Heart left ventricle (tissue), 16 donors: Measurements from ENCODE around the gene PPFIBP1. TPM values are rescaled to one million over a fixed set of nuclear protein-coding genes. Genes with fewer than 3 reads are reported as not detected.
"Not testable (repeated sequence)": the region's sequence is repeated elsewhere in the genome, so short reads cannot be mapped to it uniquely, and the experiment has no call there.

Experiments used
- ATAC-seq, 4 donors: fragments of 200-7000 bp; cut with Tn5 transposase; one replicate each; pipeline ENCODE4 v1.9.1; 2020 to 2022; ENCODE audit warnings: moderate library complexity in 4 of 4, mild to moderate bottlenecking in 3 of 4, moderate number of reproducible peaks in 1 of 4
- DNase-seq, 5 donors: peaks; one replicate each; pipeline ENCODE4 v3.0.0-alpha.2; 2020
- H3K27ac ChIP-seq, 12 donors: fragments of 200-600 bp; sonication (generic) in 4 of 12; one replicate each; pipeline versions ENCODE4 v1.5.0 to v1.8.0; 2016 to 2022; ENCODE audit warnings: mild to moderate bottlenecking in 2 of 12
- H3K27me3 ChIP-seq, 9 donors: fragments of 200-600 bp; sonication (generic) in 2 of 9; one replicate each; pipeline versions ENCODE4 v1.5.1 to v1.8.0; 2016 to 2022; ENCODE audit warnings: mild to moderate bottlenecking in 3 of 9
- H3K36me3 ChIP-seq, 9 donors: fragments of 200-600 bp; sonication (generic) in 2 of 9; one replicate each; pipeline versions ENCODE4 v1.5.0 to v1.8.0; 2018 to 2022; ENCODE audit warnings: mild to moderate bottlenecking in 2 of 9
- H3K4me1 ChIP-seq, 12 donors: fragments of 200-600 bp; sonication (generic) in 4 of 12; one replicate each; pipeline versions ENCODE4 v1.5.0 to v1.8.0; 2016 to 2022; ENCODE audit warnings: mild to moderate bottlenecking in 3 of 12
- H3K4me3 ChIP-seq, 12 donors: fragments of 200-600 bp; sonication (generic) in 4 of 12; one replicate each; pipeline versions ENCODE4 v1.5.0 to v1.8.0; 2017 to 2022; ENCODE audit warnings: mild to moderate bottlenecking in 9 of 12, moderate library complexity in 4 of 12
- H3K9me3 ChIP-seq, 12 donors: fragments of 200-600 bp; sonication (generic) in 4 of 12; one replicate each; pipeline versions ENCODE4 v1.5.0 to v1.8.0; 2016 to 2022; ENCODE audit warnings: mild to moderate bottlenecking in 1 of 12
- CTCF ChIP-seq, 12 donors: fragments of 200-600 bp; sonication (generic) in 4 of 12; IDR thresholded peaks; one replicate each; pipeline versions ENCODE4 v1.5.0 to v1.8.0; 2018 to 2022; ENCODE audit warnings: antibody characterized with exemption in 12 of 12, mild to moderate bottlenecking in 5 of 12
- POLR2A ChIP-seq, 2 donors: fragments of 450-650 bp; IDR thresholded peaks; one replicate each; pipeline ENCODE4 v1.6.1; 2017; ENCODE audit warnings: antibody characterized with exemption in 2 of 2, mild to moderate bottlenecking in 2 of 2, moderate library complexity in 2 of 2
- WGBS, 4 donors: extraction: QIAGEN DNeasy Blood & Tissue Kit in 2 of 4; methylation state at CpG; one replicate each; pipeline versions ENCODE4 v1.1.5 to v1.1.7; 2013 to 2018; 5-methylcytosine and 5-hydroxymethylcytosine counted together
- intact Hi-C, 10 donors: fragments of 100-400 bp; cut with DNase I; formaldehyde crosslinking; loops; one replicate each; pipeline versions ENCODE4 v1.11.1 to v1.14.2; 2022
- polyA plus RNA-seq, 2 donors: library from polyadenylated mRNA; stranded (reverse); fragments of 200-250 nt; gene quantifications; one replicate each; pipeline ENCODE4 v1.2.3, GENCODE V29; 2013
- total RNA-seq, 9 donors: library from RNA; depleted of rRNA in 2 of 9; stranded (reverse); fragments of >200 nt in 2 of 9; fragmentation: NEBNext Ultra II Directional in 3 of 9; extraction: Animal tissue kit (Norgen Biotek cat#: 25700) in 3 of 9; gene quantifications; one replicate each; pipeline versions ENCODE4 v1.1.0 to v1.2.4, GENCODE V29; 2016 to 2023
- donor health status: ischemic (EF 13 %, LVEDD 7.1; RV severe dilation, severe dysfunction).
- donor health status: healthy with polysubstance abuse.
- donor health status: DM: no; HTN: yes; CAD: no.
- donor health status: DM: no; HTN: no; CAD: no.
- donor health status: ischemic (EF 25% LVEDD 6.9; RV normal size, moderate dysfunction).
- donor health status: ischemic (EF 25% LVEDD 5.7; RV mildly dilated, moderate dysfunction).
- donor health status: healthy.
- donor health status: DM: yes; HTN: yes; CAD: no.
- donor health status: ischemic (EF 35%, LVEDD 5.7; RV mildly dilated, moderate dysfunction).
- donor health status: nonischemic (EF 11% LVEDD 7.7; RV severe dilation, severe dysfunction).
- donor health status: DM: yes; HTN: yes; CAD: no.
- donor health status: PGD.
- donor health status: ischemic (EF 29% LVEDD 5.4; RV normal size, mild dysfunction).
- donor health status: nonischemic (EF 23%, LVEDD 6.1; RV moderate dilation, normal function).

Gene PPFIBP1
- total and polyA plus RNA-seq, 11 donors: 48.7 to 413 (median 265) TPM

- peak in 2 of 5 donors; percentile 56 to 73 for DNase-seq
- TF ChIP-seq CTCF (IDR thresholded peaks at IDR 0.05): peak; percentile 79 to 95 (median 90)
- TF ChIP-seq POLR2A (IDR thresholded peaks at IDR 0.05): no peak
- peak; percentile 67 to 87 (median 78) for ATAC-seq
- intact Hi-C loops: loop anchor here (5.0 to 10.0 kb wide), 6 partner anchors 125 to 317 kb away; partner anchors contain the start of genes PPFIBP1 (in 4 of the 10) and BMAL2 (in 3 of the 10)
- no peaks in the 10 kb centered on the region for H3K9me3 ChIP-seq
- no peak overlapping the region for H3K4me3 ChIP-seq
- WGBS, 4 donors: 41 to 70% (median 42%) methylated on average over 1 of the region's 1 CpG
- no peak overlapping the region for H3K27ac ChIP-seq
- H3K4me1 ChIP-seq: peaks cover 0 to 10% (median 2%) of the 10 kb centered on the region in 12 donors
- no peaks in the 10 kb centered on the region for H3K27me3 ChIP-seq
- H3K36me3 ChIP-seq: peaks cover 0 to 93% (median 44%) of the 10 kb centered on the region in 9 donors
Observed at GRCh38 chr12:27652174-27652763, 128.3 kb downstream of the PPFIBP1 start.

GRCh38 chr12:27653661-27654060 lies 129.7 kb downstream of the PPFIBP1 start:
- Histone ChIP-seq H3K27ac (no peak overlapping the region), H3K4me1 (peaks cover 0 to 10% (median 2%) of the 10 kb centered on the region in 12 donors), H3K27me3 (no peaks in the 10 kb centered on the region), H3K4me3 (no peak overlapping the region), H3K9me3 (no peaks in the 10 kb centered on the region), H3K36me3 (peaks cover 0 to 93% (median 44%) of the 10 kb centered on the region in 9 donors)
- intact Hi-C loops: loop anchor here (5.0 to 10.0 kb wide), 6 partner anchors 126 to 319 kb away; partner anchors contain the start of genes PPFIBP1 (in 4 of the 10) and BMAL2 (in 3 of the 10)
- ATAC-seq (no peak), DNase-seq (no peak)
- no peak for TF ChIP-seq CTCF (IDR thresholded peaks at IDR 0.05)
- TF ChIP-seq POLR2A (IDR thresholded peaks at IDR 0.05): no peak

GRCh38 chr12:27655476-27655875 lies 131.5 kb downstream of the PPFIBP1 start:
- peaks cover 0 to 10% (median 2%) of the 10 kb centered on the region in 12 donors for H3K4me1 ChIP-seq
- H3K4me3 ChIP-seq, H3K27ac ChIP-seq, H3K9me3 ChIP-seq, H3K27me3 ChIP-seq, ATAC-seq, DNase-seq: not testable (repeated sequence)
- WGBS, 4 donors: 61 to 73% (median 64%) methylated on average over 3 of the region's 3 CpGs
- H3K36me3 ChIP-seq: peaks cover 0 to 93% (median 47%) of the 10 kb centered on the region in 9 donors
- intact Hi-C loops: loop anchor here in 3 of 10 donors (10.0 kb wide), 1 partner anchor 321 kb away; the partner anchor contains the start of gene BMAL2 (in 3 of the 3)

- Histone ChIP-seq H3K4me1 (peaks cover 0 to 10% (median under 1%) of the 10 kb centered on the region in 12 donors), H3K27me3 (no peaks in the 10 kb centered on the region), H3K27ac (no peak overlapping the region), H3K9me3 (no peaks in the 10 kb centered on the region), H3K36me3 (peaks cover 0 to 96% (median 65%) of the 10 kb centered on the region in 9 donors), H3K4me3 (no peak overlapping the region)
- TF ChIP-seq CTCF (IDR thresholded peaks at IDR 0.05) (no peak), POLR2A (IDR thresholded peaks at IDR 0.05) (no peak)
- DNase-seq: no peak
- ATAC-seq: no peak
- intact Hi-C loops: loop anchor here in 3 of 10 donors (10.0 kb wide), 1 partner anchor 322 kb away; the partner anchor contains the start of gene BMAL2 (in 3 of the 3)
- 87 to 94% (median 90%) methylated on average over 4 of the region's 4 CpGs for WGBS, 4 donors
Observed at GRCh38 chr12:27657296-27657695, 133.3 kb downstream of the PPFIBP1 start.
